IMR-90 (cell line): ENCODE results near the gene CAPN5.

Experiments
- CEBPB ChIP-seq: IDR thresholded peaks from 2 replicates; pipeline ENCODE4 v1.6.1; 2012; ENCODE audit warnings: low read depth, low read length, improper control_type of control experiment
- CTCF ChIP-seq: conservative IDR thresholded peaks from 2 replicates; pipeline ENCODE4 v1.5.1; 2012; ENCODE audit warnings: mild to moderate bottlenecking, low read depth, low read length, improper control_type of control experiment
- MXI1 ChIP-seq: IDR thresholded peaks from 2 replicates; pipeline ENCODE4 v1.6.1; 2012; ENCODE audit warnings: low read depth, mild to moderate bottlenecking, low read length, moderate library complexity, borderline replicate concordance
- POLR2A ChIP-seq: IDR thresholded peaks from 2 replicates; pipeline ENCODE4 v1.6.1; 2012; ENCODE audit warnings: mild to moderate bottlenecking, low read depth, low read length
- RAD21 ChIP-seq: IDR thresholded peaks from 2 replicates; pipeline ENCODE4 v1.6.1; 2012; ENCODE audit warnings: low read length, improper control_type of control experiment
- RFX5 ChIP-seq: IDR thresholded peaks from 2 replicates; pipeline ENCODE4 v1.8.0; 2012; ENCODE audit warnings: low read depth, mild to moderate bottlenecking, low read length, moderate library complexity

GRCh38 chr11:77158041-77158695, 91.4 kb downstream of the CAPN5 start:
- TF ChIP-seq CTCF (no peak), RAD21 (no peak), POLR2A (no peak), CEBPB (no peak), MXI1 (no peak), RFX5 (no peak)
